K562 (cell line): ENCODE data around the gene DKK1. TPM values are rescaled to one million over a fixed set of nuclear protein-coding genes. Genes with fewer than 3 reads are reported as not detected.

Experiments used
- ATAC-seq: fragments of 200-7000 bp; cut with Tn5 transposase; 3 replicates; pipeline ENCODE4 v1.9.1; 2020; ENCODE audit warnings: moderate library complexity
- BruUV-seq: library from RNA; stranded (reverse); fragments of 400-500 nt; replicated peaks from 2 replicates; lab custom pipeline; 2021; lab: Mats Ljungman, UMichigan
- CTCF ChIA-PET: fragments of 300-600 bp; formaldehyde crosslinking; extraction: SDS; loops from one replicate; lab custom pipeline; 2021; ENCODE audit warnings: low intra/inter-chr PET ratio; lab: Yijun Ruan, JAX
- POLR2A ChIA-PET: fragments of 300-600, 350-650 bp; sonication (Branson Sonifier 250); formaldehyde crosslinking; extraction: SDS; loops from one replicate; lab custom pipeline; 2021; ENCODE audit warnings: antibody characterized with exemption, inconsistent platforms; lab: Yijun Ruan, JAX
- DNase-seq, 4 experiments: peaks; one replicate each; pipeline versions ENCODE4 v3.0.0 to v3.0.0-alpha.2; 2011 to 2018; ENCODE audit warnings: low spot score in 3 of 4, mixed read lengths in 3 of 4; ENCODE audit errors: extremely low read depth in 1 of 4
- FAIRE-seq: peaks from 2 replicates; lab custom pipeline; 2011; peaks lifted over from hg19 to GRCh38; lab: Jason Lieb, UNC
- H2AFZ ChIP-seq: 2 replicates; pipeline ENCODE4 v1.6.0; 2011; ENCODE audit warnings: low read depth, low read length, control low read depth, inconsistent platforms
- H3K27ac ChIP-seq: fragments of 200-600 bp; 3 replicates; pipeline ENCODE4 v1.8.0; 2011; ENCODE audit warnings: low read depth, mild to moderate bottlenecking, control low read depth, inconsistent platforms, low read length, moderate library complexity, mixed read lengths; ENCODE audit errors: extremely low read depth
- H3K27me3 ChIP-seq, 2 experiments: fragments of 300-600 bp in 1 of 2; 2 replicates in 1 of 2; 3 replicates in 1 of 2; pipeline versions ENCODE4 v1.6.0 to v1.8.0; 2011; ENCODE audit warnings: inconsistent platforms in 2 of 2, low read length in 2 of 2, mild to moderate bottlenecking in 1 of 2, mixed read lengths in 1 of 2, moderate library complexity in 1 of 2; ENCODE audit not compliant: control insufficient read depth in 2 of 2, insufficient read depth in 2 of 2
- H3K36me3 ChIP-seq: fragments of 300-600 bp; 3 replicates; pipeline ENCODE4 v1.8.0; 2011; ENCODE audit warnings: mild to moderate bottlenecking, low read length, inconsistent platforms; ENCODE audit not compliant: control insufficient read depth, insufficient read depth
- H3K4me1 ChIP-seq, 2 experiments: fragments of 200-600 bp in 1 of 2; replicated peaks in 1 of 2; 2 replicates in 1 of 2; 3 replicates in 1 of 2; pipeline versions ENCODE4 v1.5.1 to v1.8.0; 2011; ENCODE audit warnings: inconsistent platforms in 2 of 2, low read length in 2 of 2, mild to moderate bottlenecking in 1 of 2, mixed read lengths in 1 of 2, moderate library complexity in 1 of 2; ENCODE audit not compliant: control insufficient read depth in 2 of 2, insufficient read depth in 2 of 2
- H3K4me2 ChIP-seq: 2 replicates; pipeline ENCODE4 v1.6.1; 2011; ENCODE audit warnings: low read length, control low read depth, inconsistent platforms, mixed read lengths; ENCODE audit not compliant: insufficient read depth
- H3K4me3 ChIP-seq: fragments of 200-600 bp; sonication (generic), shearing (Covaris generic); 2 replicates; pipeline ENCODE4 v1.5.1; 2016; ENCODE audit warnings: control low read depth, inconsistent platforms
- H3K79me2 ChIP-seq: fragments of 200-600 bp; 3 replicates; pipeline ENCODE4 v1.8.0; 2011; ENCODE audit warnings: low read length, inconsistent platforms; ENCODE audit not compliant: control insufficient read depth, insufficient read depth
- H3K9ac ChIP-seq, 2 experiments: 2 replicates each; pipeline versions ENCODE4 v1.6.0 to v1.6.1; 2011; ENCODE audit warnings: low read depth in 2 of 2, low read length in 2 of 2, control low read depth in 1 of 2, inconsistent platforms in 1 of 2, mild to moderate bottlenecking in 1 of 2, mixed read lengths in 1 of 2; ENCODE audit not compliant: insufficient read depth in 1 of 2
- H3K9me1 ChIP-seq: one replicate; pipeline ENCODE4 v1.6.0; 2011; ENCODE audit warnings: inconsistent platforms, mild to moderate bottlenecking, low read length, moderate library complexity; ENCODE audit not compliant: control insufficient read depth, insufficient read depth
- H3K9me3 ChIP-seq: replicated peaks from 2 replicates; pipeline ENCODE4 v1.5.1; 2011; ENCODE audit warnings: low read depth, low read length, inconsistent platforms; ENCODE audit not compliant: control insufficient read depth, insufficient read depth
- H4K20me1 ChIP-seq: replicated peaks from 2 replicates; pipeline ENCODE4 v1.6.1; 2011; ENCODE audit warnings: low read length, inconsistent platforms, mixed read lengths; ENCODE audit not compliant: control insufficient read depth, insufficient read depth
- GTF2B ChIP-seq: IDR thresholded peaks from 2 replicates; pipeline ENCODE4 v1.6.1; 2011; ENCODE audit not compliant: insufficient read length; ENCODE audit errors: extremely low read depth
- HMG20B ChIP-seq: fragments of 250-450 bp; sonication (Bioruptor Pico); IDR thresholded peaks from 2 replicates; pipeline ENCODE4 v1.5.0; 2021; ENCODE audit warnings: mild to moderate bottlenecking
- MTA3 ChIP-seq: fragments of 450-650 bp; formaldehyde crosslinking; IDR thresholded peaks from 2 replicates; pipeline ENCODE4 v1.6.1; 2017; ENCODE audit warnings: mild to moderate bottlenecking, borderline replicate concordance
- NEUROD1 ChIP-seq: fragments of 150-350 bp; IDR thresholded peaks from 2 replicates; pipeline ENCODE4 v1.6.1; 2014; ENCODE audit warnings: borderline replicate concordance, low read length, low read depth; ENCODE audit not compliant: partially characterized antibody
- NUFIP1 ChIP-seq: fragments of 450-650 bp; IDR thresholded peaks from 2 replicates; pipeline ENCODE4 v1.6.1; 2018; ENCODE audit not compliant: partially characterized antibody
- RAD21 ChIP-seq, 2 experiments: fragments of 250-450 bp in 1 of 2; fragments of 450-650 bp in 1 of 2; sonication (Bioruptor Pico) in 1 of 2; formaldehyde crosslinking in 1 of 2; IDR thresholded peaks in 1 of 2; conservative IDR thresholded peaks in 1 of 2; 2 replicates each; pipeline versions ENCODE4 v1.4.0 to v1.8.0; 2020 to 2022; ENCODE audit warnings: mild to moderate bottlenecking in 2 of 2, moderate library complexity in 1 of 2
- SLC30A9 ChIP-seq: fragments of 250-450 bp; sonication (Bioruptor Pico); IDR thresholded peaks from 2 replicates; pipeline ENCODE4 v1.8.0; 2022; ENCODE audit warnings: mild to moderate bottlenecking, moderate library complexity
- STAT5B ChIP-seq: fragments of 250-450 bp; sonication (Bioruptor Pico); IDR thresholded peaks from 2 replicates; pipeline ENCODE4 v1.8.0; 2021; ENCODE audit warnings: mild to moderate bottlenecking, inconsistent platforms
- TCF7L2 ChIP-seq: fragments of 150-350 bp; IDR thresholded peaks from 2 replicates; pipeline ENCODE4 v1.6.1; 2016; ENCODE audit warnings: low read depth, mild to moderate bottlenecking, low read length, moderate library complexity
- ZNF583 ChIP-seq: fragments of 250-450 bp; sonication (Bioruptor Pico); IDR thresholded peaks from 2 replicates; pipeline ENCODE4 v1.4.0; 2020
- WGBS: fragments of 100-300 bp; shearing (Covaris generic); methylation state at CpG from one replicate; pipeline ENCODE4 v1.1.6; 2016; ENCODE audit warnings: low coverage, mixed read lengths; ENCODE audit not compliant: insufficient coverage; ENCODE audit errors: missing lambda C conversion rate; 5-methylcytosine and 5-hydroxymethylcytosine counted together
- in situ Hi-C: fragments of 300-500 bp; cut with MboI; formaldehyde crosslinking; loops from 4 replicates; pipeline ENCODE4 v1.15.0; 2018; ENCODE audit warnings: inconsistent platforms, mixed read lengths
- intact Hi-C: fragments of 100-400 bp; cut with micrococcal nuclease; formaldehyde crosslinking; loops from 2 replicates; pipeline ENCODE4 v1.14.2; 2022
- polyA plus RNA-seq, 8 experiments: library from polyadenylated mRNA; depleted of rRNA in 4 of 8; stranded (reverse) in 5 of 8; unstranded in 3 of 8; fragments of >200 nt; fragmentation: Nextera tagmentation in 2 of 8; fragmentation: Illumina TruSeq in 1 of 8; extraction: Ambion mirVana in 2 of 8; extraction: Trizol in 1 of 8; gene quantifications; 2 replicates each; pipeline versions ENCODE4 v1.2.1 to v1.2.3, GENCODE V29; 2011 to 2014; ENCODE audit warnings: inconsistent platforms in 1 of 8, missing spikeins in 1 of 8
- total RNA-seq, 7 experiments: library from RNA; depleted of rRNA in 6 of 7; stranded (reverse); fragments of >200 nt in 6 of 7; fragmentation: Illumina TruSeq in 2 of 7; extraction: Trizol in 2 of 7; gene quantifications; 2 replicates each; pipeline versions ENCODE4 v1.2.1 to v1.2.3, GENCODE V29; 2011 to 2021; ENCODE audit warnings: low replicate concordance in 1 of 7

The DKK1 gene
- total and polyA plus RNA-seq, 9 of the 15 experiments (the other 6 are each of a cell fraction or from before 2014, with no cell fraction given): 0.13 TPM; not detected in 8

- H3K27ac ChIP-seq: no peak overlapping the region
- DNase-seq (no peak), FAIRE-seq (no peak)
- H4K20me1 ChIP-seq: no peaks in the 10 kb centered on the region
- no peaks in the 10 kb centered on the region for H3K27me3 ChIP-seq
- no peak overlapping the region for H3K4me3 ChIP-seq
- H3K79me2 ChIP-seq: no peaks in the 10 kb centered on the region
- H3K9me3 ChIP-seq: no peaks in the 10 kb centered on the region; the same call in 1 of the 2 replicates
- WGBS: 0% methylated on average over 1 of the region's 1 CpG
- TF ChIP-seq ZNF583 (CRISPR knock-in tag) (no peak), SLC30A9 (CRISPR knock-in tag) (no peak), HMG20B (CRISPR knock-in tag) (no peak), GTF2B (no peak), NEUROD1 (no peak), RAD21 (CRISPR knock-in tag; conservative IDR thresholded peaks at IDR 0.05 in 1 of 2, IDR thresholded peaks at IDR 0.05 in 1 of 2) (no peak), MTA3 (no peak), STAT5B (CRISPR knock-in tag) (no peak), NUFIP1 (no peak), TCF7L2 (no peak)
- TF ChIP-seq, all 486 proteins: peak for 0
- ATAC-seq: no peak
- Histone ChIP-seq H3K4me2 (no peak overlapping the region), H3K9me1 (no peaks in the 10 kb centered on the region), H3K36me3 (no peaks in the 10 kb centered on the region), H3K4me1 (no peaks in the 10 kb centered on the region), H2AFZ (no peak overlapping the region), H3K9ac (no peak overlapping the region)
- intact Hi-C loops (no loop called here), in situ Hi-C loops (no loop called here)
- CTCF ChIA-PET: no interaction called here
- no TSS peak for BruUV-seq
- POLR2A ChIA-PET: no interaction called here
These were observed 47.2 kb upstream of the DKK1 start for GRCh38 chr10:52266858-52267257.
